Mesenchymal stem cell (in vitro differentiated cells and primary cell): ENCODE measurements around the gene BIRC6.
"Not testable (repeated sequence)": the region's sequence is repeated elsewhere in the genome, so short reads cannot be mapped to it uniquely, and the experiment has no call there.

Experiments used
- DNase-seq: peaks from one replicate; pipeline ENCODE4 v3.0.0-alpha.2; 2013
- H2AFZ ChIP-seq: one replicate; pipeline ENCODE4 v1.6.1; 2013; ENCODE audit warnings: low read depth, mild to moderate bottlenecking, control low read depth, inconsistent platforms, low read length, moderate library complexity
- H2AK5ac ChIP-seq: 2 replicates; pipeline ENCODE4 v1.6.1; 2013; ENCODE audit warnings: low read length, moderate library complexity, mild to moderate bottlenecking, inconsistent platforms; ENCODE audit not compliant: severe bottlenecking
- H2BK120ac ChIP-seq: one replicate; pipeline ENCODE4 v1.6.1; 2013; ENCODE audit warnings: low read depth, mild to moderate bottlenecking, inconsistent platforms, low read length, moderate library complexity
- H2BK12ac ChIP-seq, 2 experiments: one replicate each; pipeline ENCODE4 v1.6.1; 2013; ENCODE audit warnings: inconsistent platforms in 2 of 2, low read length in 2 of 2, mild to moderate bottlenecking in 2 of 2, moderate library complexity in 2 of 2, control low read depth in 1 of 2
- H2BK15ac ChIP-seq: one replicate; pipeline ENCODE4 v1.6.1; 2013; ENCODE audit warnings: mild to moderate bottlenecking, low read depth, inconsistent platforms; ENCODE audit not compliant: poor library complexity, severe bottlenecking
- H2BK5ac ChIP-seq: 2 replicates; pipeline ENCODE4 v1.6.1; 2013; ENCODE audit warnings: low read depth, mild to moderate bottlenecking, low read length, control low read depth, inconsistent platforms; ENCODE audit not compliant: poor library complexity, severe bottlenecking
- H3K14ac ChIP-seq, 2 experiments: one replicate each; pipeline ENCODE4 v1.6.1; 2013; ENCODE audit warnings: inconsistent platforms in 2 of 2, low read length in 2 of 2, control low read depth in 1 of 2, mild to moderate bottlenecking in 1 of 2, moderate library complexity in 1 of 2
- H3K18ac ChIP-seq, 2 experiments: one replicate each; pipeline ENCODE4 v1.6.1; 2013; ENCODE audit warnings: inconsistent platforms in 2 of 2, low read length in 2 of 2, control low read depth in 1 of 2, low read depth in 1 of 2, mild to moderate bottlenecking in 1 of 2
- H3K23ac ChIP-seq, 2 experiments: one replicate each; pipeline ENCODE4 v1.6.1; 2013; ENCODE audit warnings: inconsistent platforms in 2 of 2, low read length in 2 of 2, mild to moderate bottlenecking in 2 of 2, moderate library complexity in 2 of 2, control low read depth in 1 of 2
- H3K27ac ChIP-seq: 2 replicates; pipeline ENCODE4 v1.5.1; 2013; ENCODE audit warnings: mild to moderate bottlenecking, moderate library complexity, low read length, control low read depth, inconsistent platforms; ENCODE audit not compliant: poor library complexity, severe bottlenecking
- H3K27me3 ChIP-seq, 2 experiments: 2 replicates each; pipeline versions ENCODE4 v1.6.1 to v1.7.0; 2013; ENCODE audit warnings: low read length in 2 of 2, mild to moderate bottlenecking in 2 of 2, moderate library complexity in 2 of 2, control low read depth in 1 of 2, inconsistent platforms in 1 of 2; ENCODE audit not compliant: control insufficient read depth in 1 of 2, insufficient read depth in 1 of 2
- H3K36me3 ChIP-seq, 2 experiments: 2 replicates each; pipeline versions ENCODE4 v1.6.1 to v1.7.0; 2013; ENCODE audit warnings: low read length in 2 of 2, control low read depth in 1 of 2, inconsistent platforms in 1 of 2, low read depth in 1 of 2, mild to moderate bottlenecking in 1 of 2; ENCODE audit not compliant: insufficient read depth in 2 of 2, control insufficient read depth in 1 of 2
- H3K4ac ChIP-seq, 2 experiments: one replicate each; pipeline ENCODE4 v1.6.1; 2013; ENCODE audit warnings: inconsistent platforms in 2 of 2, low read length in 2 of 2, mild to moderate bottlenecking in 2 of 2, moderate library complexity in 2 of 2, control low read depth in 1 of 2, low read depth in 1 of 2
- H3K4me1 ChIP-seq: 2 replicates; pipeline ENCODE4 v1.6.1; 2013; ENCODE audit warnings: low read depth, low read length, control low read depth; ENCODE audit not compliant: control insufficient read depth, insufficient read depth
- H3K4me2 ChIP-seq: 2 replicates; pipeline ENCODE4 v1.6.1; 2013; ENCODE audit warnings: low read length, mild to moderate bottlenecking, inconsistent platforms; ENCODE audit not compliant: poor library complexity, severe bottlenecking
- H3K4me3 ChIP-seq, 2 experiments: 2 replicates each; pipeline versions ENCODE4 v1.5.1 to v1.7.0; 2013; ENCODE audit warnings: low read length in 2 of 2, mild to moderate bottlenecking in 2 of 2, control low read depth in 1 of 2, low read depth in 1 of 2; ENCODE audit not compliant: insufficient read depth in 1 of 2
- H3K79me1 ChIP-seq: replicated peaks from 2 replicates; pipeline ENCODE4 v1.6.1; 2013; ENCODE audit warnings: mild to moderate bottlenecking, control low read depth, low read length, inconsistent platforms; ENCODE audit not compliant: poor library complexity, severe bottlenecking
- H3K9ac ChIP-seq: 2 replicates; pipeline ENCODE4 v1.7.0; 2013; ENCODE audit warnings: mild to moderate bottlenecking, low read length, moderate library complexity
- H3K9me3 ChIP-seq: 2 replicates; pipeline ENCODE4 v1.7.0; 2013; ENCODE audit warnings: mild to moderate bottlenecking, low read length; ENCODE audit not compliant: control insufficient read depth
- H4K8ac ChIP-seq: one replicate; pipeline ENCODE4 v1.6.1; 2013; ENCODE audit warnings: inconsistent platforms, mild to moderate bottlenecking, low read length, moderate library complexity
- H4K91ac ChIP-seq: one replicate; pipeline ENCODE4 v1.6.1; 2013; ENCODE audit warnings: mild to moderate bottlenecking, low read length, inconsistent platforms
- WGBS: methylation state at CpG from one replicate; pipeline ENCODE4 v1.1.7; 2013; ENCODE audit warnings: mixed read lengths; 5-methylcytosine and 5-hydroxymethylcytosine counted together

The BIRC6 gene

DNA sequence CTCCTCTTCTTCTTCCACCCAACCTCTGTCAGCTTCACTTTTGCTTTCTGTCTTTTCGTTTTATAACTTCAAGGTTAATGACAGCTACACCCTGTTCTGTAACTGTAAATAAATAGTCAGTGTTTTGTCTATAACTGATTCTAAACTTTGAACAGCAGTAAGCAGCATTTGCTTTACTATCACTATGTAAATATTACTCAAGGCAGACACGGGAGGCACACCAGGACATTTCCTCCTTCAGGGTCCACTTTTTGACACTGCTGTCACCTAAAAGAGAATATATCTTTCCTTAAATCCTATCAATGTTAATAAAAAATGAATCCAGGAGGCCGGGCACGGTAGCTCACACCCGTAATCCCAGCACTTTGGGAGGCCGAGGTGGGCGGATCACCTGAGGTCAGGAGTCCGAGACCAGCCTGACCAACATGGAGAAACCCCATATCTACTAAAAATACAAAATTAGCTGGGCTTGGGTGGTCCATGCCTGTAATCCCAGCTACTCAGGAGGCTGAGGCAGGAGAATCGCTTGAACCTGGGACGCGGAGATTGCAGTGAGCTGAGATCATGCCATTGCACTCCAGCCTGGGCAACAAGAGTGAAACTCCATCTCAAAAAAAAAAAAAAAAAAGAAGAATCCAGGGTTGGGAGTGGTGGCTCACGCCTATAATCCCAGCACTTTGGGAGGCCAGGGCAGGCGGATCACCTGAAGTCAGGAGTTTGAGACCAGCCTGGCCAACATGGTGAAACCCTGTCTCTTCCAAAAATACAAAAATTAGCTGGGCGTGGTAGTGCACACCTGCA, 27.4 kb upstream of the BIRC6 start:
- H3K27me3 ChIP-seq, H3K9ac ChIP-seq, H3K23ac ChIP-seq, H3K27ac ChIP-seq, H3K36me3 ChIP-seq, DNase-seq, H3K4me2 ChIP-seq, H3K4ac ChIP-seq, H2BK12ac ChIP-seq, H3K4me3 ChIP-seq, H2BK5ac ChIP-seq, H2BK15ac ChIP-seq, H3K4me1 ChIP-seq, H3K14ac ChIP-seq, H2BK120ac ChIP-seq, H3K18ac ChIP-seq, H3K79me1 ChIP-seq, H4K91ac ChIP-seq, H4K8ac ChIP-seq, H2AK5ac ChIP-seq, H2AFZ ChIP-seq, H3K9me3 ChIP-seq: not testable (repeated sequence)
- 95% methylated on average over 12 of the region's 14 CpGs for WGBS

DNA sequence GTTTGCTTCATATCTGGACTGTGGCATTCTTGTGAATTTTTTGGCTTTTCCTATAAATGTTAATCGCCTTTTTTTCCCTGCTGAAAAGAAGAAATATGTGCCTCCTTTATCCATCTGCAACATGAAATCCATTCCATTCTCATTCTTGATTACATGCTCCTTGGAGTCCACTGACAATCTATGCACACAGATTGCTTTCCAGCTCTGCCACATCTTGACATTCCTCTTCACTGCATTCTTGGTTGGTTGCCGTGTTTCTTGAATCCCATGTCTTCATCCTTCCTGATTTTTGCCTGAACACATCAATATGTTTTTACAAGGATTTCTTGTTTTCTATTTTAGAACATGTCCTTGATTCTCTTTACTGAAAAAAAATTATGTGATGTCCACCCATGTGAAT, 26.7 kb upstream of the BIRC6 start:
- Histone ChIP-seq H3K9ac (no peak overlapping the region), H2AFZ (no peak overlapping the region), H3K36me3 (no peaks in the 10 kb centered on the region), H3K27ac (no peak overlapping the region), H2AK5ac (no peak overlapping the region), H3K9me3 (no peaks in the 10 kb centered on the region), H2BK120ac (no peak overlapping the region), H3K27me3 (no peaks in the 10 kb centered on the region), H3K4me3 (no peak overlapping the region), H4K8ac (no peak overlapping the region), H3K79me1 (no peaks in the 10 kb centered on the region), H4K91ac (no peak overlapping the region), H2BK15ac (no peak overlapping the region), H3K4me2 (no peak overlapping the region), H2BK5ac (no peak overlapping the region), H3K18ac (no peak overlapping the region), H3K4me1 (peaks cover 5% of the 10 kb centered on the region), H3K4ac (no peak overlapping the region), H3K23ac (no peak overlapping the region), H3K14ac (no peak overlapping the region), H2BK12ac (no peak overlapping the region)
- 96% methylated on average over 1 of the region's 2 CpGs for WGBS
- DNase-seq: no peak

DNA sequence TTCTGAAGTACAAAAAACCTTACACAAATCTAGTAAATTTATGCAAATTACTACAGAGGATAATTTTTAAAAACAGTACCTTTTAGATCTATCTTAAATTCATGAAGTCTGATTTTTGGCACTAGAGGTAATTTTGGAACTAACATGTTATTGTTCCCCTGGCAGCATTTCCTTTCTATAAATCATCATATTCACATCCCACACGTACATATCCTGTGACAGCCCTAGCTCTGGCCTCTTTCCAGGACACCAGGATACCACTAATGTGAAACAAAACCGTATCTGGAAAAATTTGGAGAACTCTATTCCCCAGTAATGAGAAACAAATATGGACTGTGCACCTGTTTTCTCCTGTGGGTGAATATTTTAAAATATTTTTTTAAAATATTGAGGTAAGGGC, 14.0 kb upstream of the BIRC6 start:
- no peak overlapping the region for H3K4me3 ChIP-seq
- H2BK5ac ChIP-seq: no peak overlapping the region
- no peaks in the 10 kb centered on the region for H3K9me3 ChIP-seq
- no peak overlapping the region for H2BK12ac ChIP-seq
- H3K4me1 ChIP-seq: no peaks in the 10 kb centered on the region
- H3K9ac ChIP-seq: no peak overlapping the region
- no peak overlapping the region for H2BK15ac ChIP-seq
- 54% methylated on average over 2 of the region's 2 CpGs for WGBS
- H3K14ac ChIP-seq: no peak overlapping the region
- no peak overlapping the region for H4K91ac ChIP-seq
- H4K8ac ChIP-seq: no peak overlapping the region
- no peak overlapping the region for H3K4ac ChIP-seq
- no peak overlapping the region for H2BK120ac ChIP-seq
- no peak overlapping the region for H2AFZ ChIP-seq
- peaks cover 0 to 2% of the 10 kb centered on the region in 2 experiments for H3K36me3 ChIP-seq
- no peaks in the 10 kb centered on the region for H3K27me3 ChIP-seq
- no peak for DNase-seq
- no peak overlapping the region for H2AK5ac ChIP-seq
- H3K79me1 ChIP-seq: no peaks in the 10 kb centered on the region
- H3K4me2 ChIP-seq: no peak overlapping the region
- H3K18ac ChIP-seq: no peak overlapping the region
- no peak overlapping the region for H3K23ac ChIP-seq
- H3K27ac ChIP-seq: no peak overlapping the region

DNA sequence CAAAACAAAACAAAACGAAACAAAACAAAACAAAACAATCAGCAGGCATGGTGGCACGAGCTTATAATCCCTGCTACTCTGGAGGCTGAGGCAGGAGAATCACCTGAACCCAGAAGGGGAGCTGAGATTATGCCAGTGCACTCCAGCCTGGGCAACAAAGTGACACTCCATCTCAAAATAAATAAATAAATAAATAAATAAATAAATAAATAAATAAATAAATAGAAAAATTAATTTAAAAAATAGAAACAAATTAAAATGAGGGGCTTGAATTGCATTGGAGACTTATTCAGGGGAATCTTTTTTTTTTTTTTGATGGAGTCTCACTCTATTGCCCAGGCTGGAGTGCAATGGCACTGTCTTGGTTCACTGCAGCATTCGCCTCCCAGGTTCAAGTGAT, 6.0 kb upstream of the BIRC6 start:
- not testable (repeated sequence) for H3K18ac ChIP-seq, H2BK12ac ChIP-seq, H2BK15ac ChIP-seq, H3K4ac ChIP-seq, H3K14ac ChIP-seq, H2BK120ac ChIP-seq, H3K9ac ChIP-seq, H2AK5ac ChIP-seq, H3K4me2 ChIP-seq, H3K4me3 ChIP-seq, H3K27me3 ChIP-seq, H2BK5ac ChIP-seq, H3K79me1 ChIP-seq, H3K23ac ChIP-seq, H3K36me3 ChIP-seq, H4K91ac ChIP-seq, H2AFZ ChIP-seq, DNase-seq, H3K4me1 ChIP-seq, H3K27ac ChIP-seq, H3K9me3 ChIP-seq, H4K8ac ChIP-seq
- 100% methylated on average over 3 of the region's 3 CpGs for WGBS
